Stimulated activated CD8-positive, alpha-beta memory T cell treated with anti-CD3 and anti-CD28 coated beads, Interleukin-15, amount 100 ng/mL, for 24 hours (primary cell): ENCODE measurements around the gene TFCP2L1.

Experiments
- DNase-seq: peaks from one replicate; pipeline ENCODE4 v3.0.0-alpha.2; 2020; ENCODE audit warnings: low read depth

TFCP2L1 gene

DNA sequence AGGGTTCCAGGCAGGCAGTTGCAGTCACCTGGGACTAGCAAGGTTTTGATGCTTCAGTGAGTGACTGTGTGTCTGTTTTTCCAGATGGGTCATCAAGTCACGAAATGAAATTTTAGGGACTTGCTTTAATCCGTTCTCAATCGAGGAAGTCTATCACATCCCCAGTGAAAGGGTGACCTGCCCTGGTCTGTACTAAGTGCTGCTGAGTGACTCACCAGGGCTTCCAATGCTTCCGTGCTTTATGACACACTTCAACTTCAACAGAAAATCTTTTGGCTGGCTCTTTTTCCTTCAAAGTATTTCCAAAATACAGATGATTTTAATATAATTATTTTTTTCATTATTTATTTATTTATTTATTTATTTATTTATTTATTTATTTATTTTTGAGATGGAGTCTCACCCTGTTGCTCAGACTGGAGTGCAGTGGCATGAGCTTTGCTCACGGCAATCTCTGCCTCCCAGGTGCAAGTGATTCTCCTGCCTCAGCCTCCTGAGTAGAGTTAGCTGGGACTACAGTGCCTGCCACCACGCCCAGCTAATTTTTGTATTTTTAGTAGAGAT, 18.4 kb downstream of the TFCP2L1 start:
- no peak for DNase-seq

DNA sequence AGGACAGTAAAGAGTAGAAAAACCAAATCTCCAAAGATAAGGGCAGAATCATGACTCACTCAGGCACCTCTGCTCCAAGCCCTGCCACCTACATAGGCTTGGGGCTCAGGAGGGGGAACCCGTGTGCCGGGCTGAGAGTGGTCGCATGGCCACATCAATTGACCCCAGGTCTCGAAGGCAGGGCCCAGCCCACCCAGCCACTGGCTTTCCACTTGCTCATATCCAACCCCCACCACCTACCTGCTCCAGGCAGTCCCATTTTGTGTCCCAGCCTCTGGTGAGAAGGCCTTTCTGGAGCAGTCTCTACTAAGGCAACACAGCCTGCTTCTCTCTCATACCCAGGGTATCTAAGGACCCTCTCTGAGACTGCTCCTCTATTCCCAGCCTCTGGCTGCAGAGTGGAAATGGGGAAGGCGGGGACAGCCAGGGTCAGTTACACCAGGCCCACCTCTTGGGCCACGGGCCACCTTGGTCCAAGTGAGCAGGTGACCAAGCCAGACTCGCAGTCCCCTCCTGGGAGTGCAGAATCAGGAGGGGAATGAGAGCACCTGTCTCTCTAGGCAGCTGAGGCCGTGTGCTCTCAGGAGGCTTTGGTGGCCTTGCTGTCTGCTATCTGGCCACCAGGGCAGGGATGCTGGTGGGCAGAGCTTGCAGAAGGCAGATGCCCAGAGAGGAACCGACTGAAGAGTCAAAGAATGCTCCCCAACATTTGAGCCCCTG, 20.8 kb downstream of the TFCP2L1 start:
- no peak for DNase-seq

DNA sequence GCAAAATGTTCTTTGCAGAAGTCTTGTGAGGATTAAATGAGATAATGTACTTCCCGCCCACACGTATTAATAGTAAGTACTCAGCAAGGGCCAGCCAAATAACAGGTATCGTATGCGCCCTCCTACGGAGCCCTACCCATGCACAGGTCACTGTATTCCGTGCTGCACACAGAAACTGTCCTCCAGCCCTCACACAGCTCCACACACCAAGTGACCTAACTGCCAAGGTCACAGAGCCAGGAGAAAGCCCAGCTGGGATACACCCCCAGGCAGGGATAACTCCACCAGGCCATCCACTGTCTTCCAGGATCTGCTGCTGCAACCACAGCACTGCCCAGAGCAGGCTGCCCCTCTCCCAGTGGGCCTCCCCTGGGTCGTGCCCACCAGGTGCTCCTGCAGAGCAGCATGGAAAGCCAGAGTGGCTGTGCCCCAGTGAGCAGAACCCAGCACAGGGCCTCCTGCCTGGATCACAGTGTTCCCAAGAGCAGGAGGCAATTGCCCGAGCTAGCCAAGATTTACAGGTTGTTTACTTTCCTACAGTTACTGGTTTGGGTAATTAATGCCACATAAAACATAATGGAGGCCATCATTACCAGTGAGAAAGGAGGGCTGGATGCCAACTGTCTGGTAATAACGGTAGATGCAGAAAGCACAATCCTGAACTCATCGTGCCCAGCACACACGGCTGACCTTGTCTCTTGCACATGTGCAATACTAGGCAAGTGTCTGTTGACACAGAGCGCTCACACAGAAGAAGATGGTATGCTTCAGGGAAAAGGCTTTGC, 24.4 kb downstream of the TFCP2L1 start:
- no peak for DNase-seq

DNA sequence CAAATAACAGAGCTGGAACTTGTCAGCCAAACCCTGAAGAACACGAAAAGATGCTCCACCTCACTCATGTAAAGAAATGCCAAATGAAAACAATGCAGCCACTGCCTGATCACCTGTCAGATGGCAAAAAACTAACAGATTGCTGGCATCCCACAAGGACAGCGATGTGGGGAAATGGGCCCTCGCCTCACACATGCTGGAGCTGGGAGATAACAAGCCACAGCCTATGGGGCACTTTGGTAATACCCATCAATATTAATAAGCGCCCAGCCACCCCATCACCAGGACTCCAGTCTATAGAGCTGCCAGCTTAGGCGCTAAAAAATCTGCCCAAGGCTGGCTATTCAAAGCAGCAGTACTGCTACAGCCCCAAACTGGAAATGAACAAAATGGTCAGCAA, 27.0 kb downstream of the TFCP2L1 start:
- no peak for DNase-seq

DNA sequence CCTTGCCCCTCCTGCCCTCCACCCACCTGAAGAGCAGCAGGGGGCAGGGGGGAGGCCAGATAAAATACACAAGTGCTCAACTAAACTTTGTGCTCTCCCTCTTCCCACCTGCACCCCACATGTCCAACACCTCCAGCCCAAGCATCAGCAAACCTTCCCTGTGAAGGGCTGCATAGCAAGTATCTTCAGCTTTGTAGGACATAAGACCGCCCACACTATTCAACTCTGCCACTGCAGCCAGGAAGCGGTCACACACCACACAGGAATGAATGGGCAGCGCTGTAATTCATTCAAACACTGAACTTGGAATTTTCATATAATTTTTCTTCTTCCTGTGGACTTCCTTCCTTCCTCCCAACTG, 27.5 kb downstream of the TFCP2L1 start:
- DNase-seq, result no peak

DNA sequence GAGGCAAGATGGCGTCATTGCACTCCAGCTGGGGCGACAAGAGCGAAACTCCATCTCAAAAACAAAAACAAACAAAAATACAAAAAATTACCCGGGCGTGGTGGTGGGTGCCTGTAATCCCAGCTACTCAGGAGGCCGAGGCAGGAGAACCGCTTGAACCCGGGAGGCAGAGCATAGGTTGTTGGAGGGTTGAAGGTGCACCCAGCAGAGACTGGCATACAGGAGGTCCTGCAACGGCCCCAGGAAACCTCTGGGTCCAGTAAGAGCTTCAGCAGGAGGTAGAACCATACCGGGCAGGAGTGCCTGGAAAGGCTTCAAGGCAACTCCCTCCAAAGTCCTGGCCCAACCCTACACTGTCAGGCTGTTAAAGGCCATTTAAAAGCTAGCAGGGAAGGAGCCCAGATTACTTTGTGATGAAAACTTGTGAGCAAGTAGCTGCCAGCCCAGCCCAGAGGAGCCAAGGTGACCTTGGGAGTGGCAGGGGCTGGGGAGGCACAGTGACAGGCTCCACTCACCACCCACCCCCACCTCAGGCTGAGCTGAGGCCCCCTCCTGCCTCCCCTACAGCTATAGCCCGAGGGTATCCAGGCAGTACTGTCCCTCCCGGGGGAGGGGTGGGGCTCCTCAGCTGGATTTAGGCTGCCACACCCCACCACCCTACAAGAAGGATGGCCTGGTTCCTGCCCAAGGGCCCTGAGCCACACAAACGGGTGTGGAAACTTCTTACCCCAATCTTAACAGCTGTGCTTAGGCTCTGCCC, 28.1 kb downstream of the TFCP2L1 start:
- DNase-seq, result no peak

DNA sequence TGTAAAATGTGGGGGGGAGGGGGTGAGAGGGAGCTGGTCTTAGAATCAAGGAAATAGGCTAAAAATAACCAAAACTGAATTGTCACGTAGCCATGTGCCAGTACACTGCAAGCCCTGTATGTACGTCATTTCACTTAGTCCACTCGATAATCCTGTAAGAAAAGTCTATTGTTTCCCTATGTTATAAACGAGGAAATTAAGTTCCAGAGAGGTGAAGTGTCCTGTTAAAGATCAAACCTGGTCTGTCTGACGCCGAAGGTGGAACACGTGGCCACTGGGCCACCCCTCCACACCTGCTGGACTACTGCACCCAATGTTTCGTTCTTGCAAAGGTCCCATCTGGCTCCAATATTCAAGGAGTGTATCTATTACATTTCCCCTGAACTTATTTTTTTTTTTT, 29.6 kb downstream of the TFCP2L1 start:
- no peak for DNase-seq

DNA sequence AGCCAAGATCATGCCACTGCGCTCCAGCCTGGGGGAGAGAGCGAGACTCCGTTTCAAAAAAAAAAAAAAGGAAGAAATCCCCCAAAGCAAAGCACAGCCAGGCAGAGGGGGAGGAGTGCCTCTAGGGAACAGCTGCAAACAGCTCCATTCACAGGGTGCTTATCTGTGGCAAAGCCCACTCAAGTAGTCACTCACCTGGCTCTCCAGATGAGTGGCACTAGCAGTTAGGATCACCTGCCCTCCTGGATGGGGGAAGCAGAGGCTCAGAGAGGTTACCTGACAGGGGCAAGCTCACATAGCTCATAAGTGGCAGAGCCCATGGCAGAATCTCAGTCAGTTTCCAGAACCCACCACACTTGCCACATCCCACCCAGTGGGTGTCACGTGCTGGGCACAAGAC, 30.3 kb downstream of the TFCP2L1 start:
- DNase-seq, result no peak

DNA sequence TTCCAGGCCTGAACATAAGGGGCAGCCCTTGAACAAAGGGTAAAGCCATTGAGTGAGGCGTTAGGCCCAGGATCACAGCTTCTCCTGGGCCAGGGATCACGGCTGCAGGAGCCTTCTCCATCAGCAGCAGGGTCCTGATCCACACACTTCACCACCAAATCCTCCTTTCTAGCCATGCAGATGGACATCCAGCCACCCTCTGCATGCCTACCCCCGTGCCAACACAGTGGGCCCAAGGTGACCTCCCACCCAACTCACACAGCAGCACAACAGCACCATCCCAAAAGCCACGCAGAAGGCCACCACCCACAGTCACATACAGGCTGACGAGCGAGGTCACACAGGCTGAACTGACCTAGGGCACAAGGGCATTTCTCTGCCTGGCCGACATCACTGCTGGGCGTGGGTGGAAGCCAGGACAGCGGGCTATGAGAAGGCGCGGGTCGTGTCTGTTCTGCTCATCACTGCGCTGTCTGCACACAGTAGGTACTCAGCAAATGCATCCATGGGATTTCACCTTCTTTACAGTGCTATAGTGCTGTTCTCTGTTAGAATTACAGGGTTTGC, 31.2 kb downstream of the TFCP2L1 start:
- DNase-seq, result no peak

DNA sequence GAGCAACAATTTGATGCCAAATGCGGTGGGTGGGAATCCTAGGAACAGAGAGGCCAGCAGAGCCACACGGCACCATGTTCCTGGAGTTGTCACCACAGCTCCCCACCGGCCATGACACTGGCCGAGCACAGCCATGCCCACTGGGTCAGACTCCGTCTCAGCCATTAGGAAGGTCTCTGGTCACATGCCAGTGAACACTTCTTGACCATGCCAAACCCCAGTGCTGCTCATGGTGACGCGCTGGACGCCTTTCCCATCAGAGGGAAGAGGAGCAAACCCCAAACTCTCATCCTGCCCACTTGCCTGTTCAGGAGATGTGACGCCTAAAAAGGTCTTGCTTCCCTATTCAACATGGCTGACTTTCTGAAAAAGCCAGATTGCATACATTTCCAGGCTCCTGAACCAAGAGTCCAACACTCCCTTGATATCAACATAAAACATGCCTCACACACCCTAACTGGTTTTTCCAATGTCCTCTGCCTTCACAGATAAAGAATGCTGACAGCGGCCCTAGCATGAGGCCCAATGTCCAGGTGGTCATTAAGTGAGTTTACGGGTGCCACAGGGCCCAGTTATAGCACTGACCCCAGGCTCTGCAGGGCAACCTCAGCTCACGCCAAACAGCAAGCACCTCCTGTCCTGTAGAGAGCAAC, 31.9 kb downstream of the TFCP2L1 start:
- DNase-seq, result no peak

DNA sequence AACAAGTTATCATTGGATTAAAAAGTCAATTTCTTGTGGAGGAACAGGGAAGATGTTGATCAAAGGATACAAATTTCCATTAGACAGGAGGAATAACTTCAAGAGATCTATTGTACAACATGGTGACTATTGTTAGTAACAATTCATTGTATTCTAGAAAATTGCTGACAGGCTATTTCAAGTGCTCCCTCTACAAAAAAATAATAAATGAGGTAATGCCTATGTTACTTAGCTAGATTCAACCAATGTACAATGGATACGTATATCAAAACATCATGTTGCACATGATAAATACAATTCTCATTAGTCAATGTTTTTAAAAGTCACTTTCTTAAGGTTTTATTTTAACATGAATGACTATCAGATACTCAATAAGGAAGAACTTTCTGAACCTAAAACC, 33.5 kb downstream of the TFCP2L1 start:
- no peak for DNase-seq

DNA sequence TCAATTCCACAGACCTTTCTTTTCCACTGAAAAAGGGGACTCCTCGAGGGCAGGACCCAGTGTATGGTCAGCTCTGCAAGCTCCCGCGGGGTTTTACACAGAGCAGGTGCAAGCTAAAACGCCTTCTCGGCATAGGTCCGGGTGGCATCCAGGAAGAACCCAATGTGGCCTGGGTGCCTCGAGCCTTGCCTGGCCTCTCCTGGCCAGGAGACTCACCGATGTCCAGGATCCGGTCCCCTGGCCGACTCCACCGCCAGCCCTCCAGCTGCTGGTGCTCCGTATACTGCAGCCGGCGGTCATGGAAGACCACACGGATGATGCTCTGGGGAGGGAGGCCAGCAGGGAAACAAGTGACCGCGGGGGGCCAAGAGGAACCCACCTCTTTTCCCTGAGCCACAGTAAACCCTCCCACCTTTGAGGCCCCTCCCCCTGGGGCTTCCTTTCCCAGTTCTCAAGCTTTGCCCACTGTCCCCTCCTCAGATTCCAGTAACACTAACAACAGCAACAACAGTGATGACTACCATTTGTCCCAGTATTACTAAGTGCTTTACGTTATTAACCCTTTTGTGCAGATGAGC, 36.1 kb downstream of the TFCP2L1 start:
- no peak for DNase-seq

DNA sequence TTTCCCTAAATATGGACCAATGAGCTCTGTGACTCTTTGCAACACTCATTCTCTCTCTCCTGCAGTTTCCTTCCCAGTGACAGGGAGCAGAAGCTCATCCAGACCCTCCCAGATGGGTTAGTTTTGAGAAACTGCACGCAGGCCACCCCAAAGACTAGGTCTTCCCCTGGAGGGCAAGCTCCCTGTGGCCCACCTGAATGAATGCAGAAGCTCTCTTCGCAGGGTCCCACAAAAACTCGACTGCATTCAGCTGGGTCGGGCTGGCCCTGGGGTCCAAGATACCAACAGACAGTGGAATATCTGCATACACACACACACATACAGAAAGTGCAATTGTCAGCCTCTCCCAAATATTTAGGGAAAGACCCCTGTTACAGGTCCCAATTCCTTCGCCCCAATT, 37.0 kb downstream of the TFCP2L1 start:
- no peak for DNase-seq

DNA sequence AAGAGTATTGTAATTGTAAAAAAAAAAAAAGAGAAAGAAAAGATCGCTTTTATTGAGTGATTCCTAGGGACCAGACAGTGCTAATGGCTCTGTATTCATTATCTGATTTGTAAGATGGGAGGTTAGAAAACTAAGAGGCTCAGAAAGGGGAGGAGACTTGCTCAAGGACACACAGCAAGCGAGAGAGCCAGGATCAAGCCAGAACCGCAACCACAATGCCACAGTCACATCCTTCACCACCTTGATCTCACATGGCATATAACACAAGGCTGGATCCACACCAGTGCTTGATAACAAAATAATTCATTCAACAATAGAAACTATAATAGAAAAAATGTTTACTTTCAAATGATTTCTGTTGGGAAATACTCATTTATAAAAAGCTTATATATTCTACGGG, 37.5 kb downstream of the TFCP2L1 start:
- DNase-seq, result no peak

DNA sequence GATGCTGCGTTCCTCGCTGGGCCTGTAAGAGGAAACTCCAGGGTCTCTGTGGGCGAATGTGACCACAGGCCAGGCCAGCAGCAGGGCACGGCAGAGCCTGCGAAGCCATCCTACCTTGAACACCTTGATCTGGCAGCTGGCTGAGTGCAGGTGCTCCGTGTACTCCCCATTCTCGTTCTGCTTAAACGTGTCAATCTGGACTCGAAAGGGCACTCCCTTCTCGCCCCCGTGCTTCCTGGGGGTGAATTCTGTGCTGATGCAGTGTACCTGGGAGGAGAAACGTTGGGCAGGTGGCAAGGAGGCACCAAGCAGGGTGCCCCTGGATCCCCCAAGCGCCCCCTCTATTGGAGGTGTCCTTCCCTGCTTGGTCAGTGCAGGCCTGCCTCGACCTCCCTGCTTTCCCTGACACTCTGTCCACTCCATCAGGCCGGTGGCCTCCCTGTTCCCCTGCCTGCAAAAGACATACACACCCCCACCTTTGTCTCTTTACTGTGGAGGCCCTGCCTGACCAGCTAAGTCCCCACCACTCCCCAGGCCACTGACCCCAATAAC, 38.2 kb downstream of the TFCP2L1 start:
- DNase-seq, result no peak

DNA sequence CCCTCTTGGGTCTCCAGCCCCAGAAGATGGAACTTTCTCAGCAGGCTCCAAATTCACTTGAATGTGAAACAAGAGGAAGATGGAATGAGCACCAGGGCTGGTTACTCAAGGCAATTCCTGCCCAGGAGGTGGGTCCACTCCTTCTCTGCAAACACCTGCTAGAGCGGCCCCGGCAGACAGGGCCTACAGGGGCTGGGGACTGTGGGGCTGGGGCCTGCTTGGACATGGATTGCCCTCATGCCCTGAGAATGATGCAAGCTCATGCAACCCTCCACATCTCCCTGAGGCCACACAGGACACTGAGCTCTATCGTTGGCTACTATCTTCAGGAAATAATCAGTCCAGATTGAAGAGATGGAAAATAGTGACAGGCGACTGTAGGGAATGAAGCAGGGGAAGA, 39.1 kb downstream of the TFCP2L1 start:
- no peak for DNase-seq

DNA sequence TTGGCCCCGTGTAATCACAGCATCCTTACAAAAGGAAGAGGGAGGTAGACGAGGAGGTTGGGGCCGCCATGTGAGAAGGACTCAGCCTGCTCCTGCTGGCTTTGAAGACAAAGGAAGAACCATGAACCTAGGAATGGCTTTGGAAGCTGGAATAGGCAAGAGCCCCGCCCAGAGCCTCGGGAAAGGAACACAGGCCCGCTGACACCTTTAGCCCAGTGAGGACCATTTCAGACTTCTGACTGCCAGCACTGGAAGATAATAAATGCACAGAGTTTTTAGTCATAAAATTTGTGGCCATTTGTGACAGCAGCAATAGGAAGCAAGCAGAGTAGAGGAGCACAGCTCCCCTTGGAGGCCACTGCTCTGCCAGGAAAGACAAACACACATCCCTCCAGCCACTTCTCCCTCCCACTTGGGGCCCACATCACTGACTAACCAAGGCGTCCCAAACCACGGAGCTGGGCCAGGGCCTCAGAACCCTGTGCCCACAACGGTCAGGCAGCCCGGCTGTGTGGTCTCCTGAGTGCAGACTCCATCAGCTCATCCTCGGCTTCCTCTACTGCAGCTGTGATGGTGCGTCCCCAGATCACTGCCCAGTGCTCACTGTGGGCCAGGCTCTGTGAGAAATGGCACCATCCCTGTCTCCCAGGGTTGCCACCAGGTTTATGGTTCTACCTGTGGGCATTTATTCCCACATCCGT, 39.7 kb downstream of the TFCP2L1 start:
- no peak for DNase-seq

DNA sequence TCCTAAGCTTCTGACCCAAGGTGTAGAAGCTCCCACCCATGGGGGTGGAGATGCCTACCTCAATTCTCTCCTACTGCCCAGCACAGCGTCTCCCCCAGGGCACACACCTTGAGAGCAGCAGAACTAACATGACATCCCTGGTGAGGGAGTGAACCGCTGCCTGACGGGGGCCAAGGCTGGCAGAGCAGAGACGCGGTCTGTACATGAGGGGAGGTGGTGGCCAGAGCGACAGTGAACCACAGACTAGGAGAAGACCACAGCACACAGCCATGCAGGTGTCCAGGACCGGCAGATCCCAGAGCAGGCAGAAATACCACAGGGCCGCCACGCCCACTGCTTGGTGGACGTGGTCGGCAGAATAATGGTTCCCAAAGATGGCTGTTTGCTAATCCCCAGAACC, 40.4 kb downstream of the TFCP2L1 start:
- DNase-seq, result no peak

DNA sequence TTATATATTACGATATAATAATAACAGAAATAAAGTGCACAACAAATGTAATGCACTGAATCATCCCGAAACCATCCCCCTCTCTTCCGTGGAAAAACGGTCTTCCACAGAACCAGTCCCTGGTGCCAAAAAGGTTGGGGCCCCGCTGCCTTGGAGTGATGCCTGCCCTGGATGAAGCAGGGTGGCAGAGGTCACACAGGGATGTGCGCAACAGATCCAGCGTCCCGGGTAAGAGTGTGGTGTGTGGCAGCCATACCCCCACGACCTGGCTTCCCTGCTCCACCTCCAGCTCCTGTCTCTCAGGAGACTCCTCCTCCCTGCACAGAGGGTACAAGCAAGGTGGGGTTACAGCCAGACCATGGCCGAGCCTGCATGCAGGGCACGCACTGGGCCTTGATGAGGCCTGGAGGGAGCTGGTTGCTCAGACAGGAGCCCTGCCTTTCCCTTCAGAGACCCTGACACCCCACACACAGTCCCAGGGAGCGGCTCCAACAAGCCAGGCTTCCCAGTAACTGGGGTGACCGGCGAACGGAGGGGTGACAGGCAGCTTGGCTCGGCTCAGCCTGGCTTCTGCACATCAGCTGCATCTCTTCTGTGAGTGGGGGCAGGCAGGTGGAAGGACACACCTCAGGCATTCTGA, 41.1 kb downstream of the TFCP2L1 start:
- no peak for DNase-seq

DNA sequence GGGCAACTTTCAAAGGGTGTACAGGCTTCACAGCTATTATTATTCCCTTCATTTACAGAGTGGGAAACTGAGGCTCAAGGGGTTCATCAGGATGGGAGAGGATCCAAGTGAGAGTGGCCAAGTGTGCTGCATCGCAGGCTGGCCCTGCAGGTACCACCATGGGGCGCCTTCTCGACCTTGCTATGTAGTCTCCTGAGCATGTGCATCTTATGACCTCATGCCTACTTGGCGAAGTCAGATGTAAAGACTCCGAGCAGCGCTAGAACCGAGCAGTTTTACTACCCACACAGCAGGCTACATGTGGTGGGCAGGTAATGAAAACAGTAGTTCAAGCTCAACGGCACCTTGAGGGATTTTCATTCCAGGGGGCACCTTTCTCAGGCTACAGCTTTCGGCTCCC, 42.0 kb downstream of the TFCP2L1 start:
- DNase-seq, result no peak
